Brain microvascular endothelial cell (primary cell): ENCODE measurements around the gene SAAL1.

Experiments used
- DNase-seq: peaks from one replicate; pipeline ENCODE4 v3.0.0-alpha.2; 2020
- H3K27ac ChIP-seq: fragments of 250-450 bp; sonication (Bioruptor Pico); 2 replicates; pipeline ENCODE4 v1.5.1; 2020; ENCODE audit warnings: mild to moderate bottlenecking, moderate library complexity
- H3K27me3 ChIP-seq: fragments of 250-450 bp; sonication (Bioruptor Pico); replicated peaks from 2 replicates; pipeline ENCODE4 v1.5.1; 2020; ENCODE audit warnings: mild to moderate bottlenecking
- H3K36me3 ChIP-seq: fragments of 250-450 bp; sonication (Bioruptor Pico); replicated peaks from 2 replicates; pipeline ENCODE4 v1.5.1; 2020; ENCODE audit warnings: mild to moderate bottlenecking
- H3K4me3 ChIP-seq: 2 replicates; pipeline ENCODE4 v1.5.1; 2011; ENCODE audit warnings: low read depth, mild to moderate bottlenecking, control low read depth, low read length, moderate library complexity
- in situ Hi-C: cut with HindIII; loops from 2 replicates; pipeline ENCODE4 v1.10.0; 2017; ENCODE audit warnings: low sequenced_read_pairs, low pct_ligation_motif_present
- TF ChIP-seq, protein P1 (sequence below): IDR thresholded peaks from 2 replicates; pipeline ENCODE4 v1.5.1; 2011; ENCODE audit warnings: low read depth, mild to moderate bottlenecking, moderate library complexity, low read length, control low read depth, inconsistent platforms; ENCODE audit errors: missing control alignments

SAAL1 gene

DNA sequence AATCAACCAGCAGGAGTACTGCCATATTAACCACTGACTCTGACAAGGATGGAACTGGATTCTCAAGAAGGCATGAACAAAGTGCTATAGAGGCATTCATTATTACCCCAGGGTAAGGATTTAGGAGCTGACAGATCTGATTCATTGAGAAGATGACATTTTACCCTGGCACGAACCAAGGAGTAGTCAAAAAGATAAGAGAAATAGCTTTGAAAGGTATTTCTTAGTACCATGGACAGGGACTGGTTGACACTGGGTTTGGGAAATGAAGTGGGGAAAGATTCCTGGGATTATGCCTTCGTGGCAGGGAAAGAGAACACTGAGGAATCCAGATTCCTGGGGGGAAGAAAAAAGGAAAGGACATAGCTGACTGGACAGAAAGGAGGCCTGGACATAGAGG lies 5.1 kb upstream of the SAAL1 start:
- no peak overlapping the region for H3K27ac ChIP-seq
- TF ChIP-seq, protein P1, sequence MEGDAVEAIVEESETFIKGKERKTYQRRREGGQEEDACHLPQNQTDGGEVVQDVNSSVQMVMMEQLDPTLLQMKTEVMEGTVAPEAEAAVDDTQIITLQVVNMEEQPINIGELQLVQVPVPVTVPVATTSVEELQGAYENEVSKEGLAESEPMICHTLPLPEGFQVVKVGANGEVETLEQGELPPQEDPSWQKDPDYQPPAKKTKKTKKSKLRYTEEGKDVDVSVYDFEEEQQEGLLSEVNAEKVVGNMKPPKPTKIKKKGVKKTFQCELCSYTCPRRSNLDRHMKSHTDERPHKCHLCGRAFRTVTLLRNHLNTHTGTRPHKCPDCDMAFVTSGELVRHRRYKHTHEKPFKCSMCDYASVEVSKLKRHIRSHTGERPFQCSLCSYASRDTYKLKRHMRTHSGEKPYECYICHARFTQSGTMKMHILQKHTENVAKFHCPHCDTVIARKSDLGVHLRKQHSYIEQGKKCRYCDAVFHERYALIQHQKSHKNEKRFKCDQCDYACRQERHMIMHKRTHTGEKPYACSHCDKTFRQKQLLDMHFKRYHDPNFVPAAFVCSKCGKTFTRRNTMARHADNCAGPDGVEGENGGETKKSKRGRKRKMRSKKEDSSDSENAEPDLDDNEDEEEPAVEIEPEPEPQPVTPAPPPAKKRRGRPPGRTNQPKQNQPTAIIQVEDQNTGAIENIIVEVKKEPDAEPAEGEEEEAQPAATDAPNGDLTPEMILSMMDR = no peak
- no peak overlapping the region for H3K4me3 ChIP-seq
- H3K27me3 ChIP-seq = no peaks in the 10 kb centered on the region
- no peaks in the 10 kb centered on the region for H3K36me3 ChIP-seq
- no peak for DNase-seq
- in situ Hi-C loops = no loop called here

GRCh38 chr11:18108254-18108653 lies 2.4 kb upstream of the SAAL1 start:
- H3K4me3 ChIP-seq = no peak overlapping the region
- no peaks in the 10 kb centered on the region for H3K27me3 ChIP-seq
- TF ChIP-seq, protein P1 = no peak
- in situ Hi-C loops = no loop called here
- no peaks in the 10 kb centered on the region for H3K36me3 ChIP-seq
- no peak for DNase-seq
- H3K27ac ChIP-seq = no peak overlapping the region

GRCh38 chr11:18106688-18107087 lies 806 bp upstream of the SAAL1 start:
- H3K36me3 ChIP-seq = peaks cover 3% of the 10 kb centered on the region
- TF ChIP-seq, protein P1 = no peak
- no peaks in the 10 kb centered on the region for H3K27me3 ChIP-seq
- no peak overlapping the region for H3K27ac ChIP-seq
- DNase-seq = no peak
- H3K4me3 ChIP-seq = no peak overlapping the region
- in situ Hi-C loops = no loop called here

DNA sequence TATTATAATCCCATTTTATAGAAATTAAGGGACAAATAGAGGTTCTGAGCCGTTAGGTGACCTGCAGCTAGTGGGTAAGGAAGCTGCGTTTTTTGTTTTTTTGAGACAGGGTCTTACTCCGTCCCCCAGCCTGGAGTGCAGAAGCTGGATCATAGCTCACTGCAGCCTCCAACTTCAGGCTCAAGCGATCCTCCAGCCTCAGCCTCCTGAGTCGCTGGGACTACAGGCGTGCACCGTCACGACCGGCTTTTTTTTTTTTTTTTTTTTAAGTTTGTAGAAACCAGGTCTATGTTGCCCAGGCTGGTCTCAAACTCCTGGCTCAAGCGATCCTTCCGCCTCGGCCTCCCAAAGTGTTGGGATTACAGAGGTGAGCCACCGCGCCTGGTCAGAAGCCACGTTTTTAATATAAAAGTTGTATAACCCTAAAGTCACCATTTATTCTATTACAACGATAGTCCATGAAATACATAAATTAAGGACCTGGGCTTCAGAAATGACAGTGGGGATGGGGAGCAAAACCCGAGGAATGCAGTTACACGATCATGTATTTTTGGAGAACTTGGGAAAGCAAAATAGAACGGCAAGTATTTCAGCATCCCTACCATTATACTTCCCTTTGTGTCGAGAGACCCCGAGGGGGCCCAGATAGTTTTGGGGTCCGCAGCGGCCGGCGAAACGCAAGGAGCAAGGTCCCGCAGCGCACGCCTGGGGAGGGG lies 638 bp downstream of the SAAL1 start:
- Histone ChIP-seq H3K4me3 (peak overlapping the region; percentile 97), H3K27ac (peak overlapping the region; percentile 22), H3K27me3 (no peaks in the 10 kb centered on the region), H3K36me3 (peaks cover 8% of the 10 kb centered on the region)
- DNase-seq = no peak
- in situ Hi-C loops = no loop called here
- TF ChIP-seq, protein P1 = no peak

- Histone ChIP-seq H3K27ac (no peak overlapping the region), H3K4me3 (no peak overlapping the region), H3K27me3 (no peaks in the 10 kb centered on the region), H3K36me3 (peaks cover 10% of the 10 kb centered on the region)
- no peak for DNase-seq
- TF ChIP-seq, protein P1 = no peak
- in situ Hi-C loops = no loop called here
These were observed 4.8 kb downstream of the SAAL1 start for GRCh38 chr11:18100926-18101656.

GRCh38 chr11:18093959-18094358 lies 11.9 kb downstream of the SAAL1 start:
- no peak for DNase-seq

More at GRCh38 chr11:18093959-18094358, 11.9 kb downstream of the SAAL1 start:
- TF ChIP-seq, protein P1 = no peak
- Histone ChIP-seq H3K4me3 (no peak overlapping the region), H3K36me3 (peaks cover 32% of the 10 kb centered on the region), H3K27ac (no peak overlapping the region), H3K27me3 (no peaks in the 10 kb centered on the region)
- in situ Hi-C loops = no loop called here
